HG02798 (cell line): ENCODE results near the gene DNAL4.

Experiments used
- ATAC-seq: cut with Tn5 transposase; IDR thresholded peaks from one replicate; pipeline ENCODE4 v1.9.1; 2021; ENCODE audit warnings: mild to moderate bottlenecking; ENCODE audit not compliant: unreplicated experiment, poor library complexity

The DNAL4 gene

GRCh38 chr22:38744981-38745380 is 49.0 kb downstream of the DNAL4 start:
- ATAC-seq = no peak

GRCh38 chr22:38742176-38742942 is 51.6 kb downstream of the DNAL4 start:
- ATAC-seq = no peak

- no peak for ATAC-seq
These were observed 52.4 kb downstream of the DNAL4 start for GRCh38 chr22:38741576-38741975.

GRCh38 chr22:38741166-38741565 is 52.8 kb downstream of the DNAL4 start:
- ATAC-seq = no peak

- ATAC-seq = no peak
These were observed 53.2 kb downstream of the DNAL4 start for GRCh38 chr22:38740754-38741153.

- no peak for ATAC-seq
These were observed 53.7 kb downstream of the DNAL4 start for GRCh38 chr22:38740116-38740723.

- ATAC-seq = no peak
These were observed 54.5 kb downstream of the DNAL4 start for GRCh38 chr22:38739300-38740055.

- no peak for ATAC-seq
These were observed 55.4 kb downstream of the DNAL4 start for GRCh38 chr22:38738475-38739070.

- ATAC-seq = no peak
These were observed 56.5 kb downstream of the DNAL4 start for GRCh38 chr22:38737302-38738060.

GRCh38 chr22:38736257-38736570 is 57.7 kb downstream of the DNAL4 start:
- ATAC-seq = no peak

- ATAC-seq = no peak
These were observed 58.3 kb downstream of the DNAL4 start for GRCh38 chr22:38735465-38736256.

- no peak for ATAC-seq
These were observed 58.8 kb downstream of the DNAL4 start for GRCh38 chr22:38735126-38735464.

- ATAC-seq = no peak
These were observed 59.4 kb downstream of the DNAL4 start for GRCh38 chr22:38734421-38735100.

- ATAC-seq = no peak
These were observed 60.1 kb downstream of the DNAL4 start for GRCh38 chr22:38733724-38734381.

- no peak for ATAC-seq
These were observed 60.6 kb downstream of the DNAL4 start for GRCh38 chr22:38733329-38733723.

GRCh38 chr22:38732251-38732815 is 61.6 kb downstream of the DNAL4 start:
- ATAC-seq = no peak

GRCh38 chr22:38731703-38732161 is 62.2 kb downstream of the DNAL4 start:
- ATAC-seq = no peak

- ATAC-seq = no peak
These were observed 63.5 kb downstream of the DNAL4 start for GRCh38 chr22:38730411-38730871.
